SK-N-SH (cell line): ENCODE data around the gene WDR83.
"Not testable (repeated sequence)": the region's sequence is repeated elsewhere in the genome, so short reads cannot be mapped to it uniquely, and the experiment has no call there.

ENCODE experiments used
- EZH2phosphoT487 ChIP-seq: fragments of 200-600 bp; sonication (generic); IDR thresholded peaks from 2 replicates; pipeline ENCODE4 v1.6.1; 2017; ENCODE audit warnings: low read depth, mixed run types, mild to moderate bottlenecking, antibody characterized with exemption, moderate library complexity, borderline replicate concordance
- FOXJ3 ChIP-seq: sonication (generic); formaldehyde crosslinking; IDR thresholded peaks from 2 replicates; pipeline ENCODE4 v1.5.1; 2020; ENCODE audit warnings: mild to moderate bottlenecking, missing genetic modification reagents
- MXI1 ChIP-seq: IDR thresholded peaks from 2 replicates; pipeline ENCODE4 v1.6.1; 2012; ENCODE audit warnings: mild to moderate bottlenecking, low read depth, low read length, improper control_type of control experiment
- SMC3 ChIP-seq: IDR thresholded peaks from 2 replicates; pipeline ENCODE4 v1.6.1; 2012; ENCODE audit warnings: low read depth, low read length, improper control_type of control experiment
- TAF1 ChIP-seq: IDR thresholded peaks from 2 replicates; pipeline ENCODE4 v1.6.1; 2012; ENCODE audit warnings: low read depth, mild to moderate bottlenecking, low read length, moderate library complexity, borderline replicate concordance
- TEAD4 ChIP-seq: IDR thresholded peaks from 2 replicates; pipeline ENCODE4 v1.4.0; 2012; ENCODE audit warnings: mild to moderate bottlenecking, borderline replicate concordance; ENCODE audit not compliant: insufficient read depth
- TF ChIP-seq, protein P1 (sequence below): fragments of 200-600 bp; sonication (generic); IDR thresholded peaks from 2 replicates; pipeline ENCODE4 v1.6.1; 2017; ENCODE audit warnings: antibody characterized with exemption, mild to moderate bottlenecking, moderate library complexity

DNA sequence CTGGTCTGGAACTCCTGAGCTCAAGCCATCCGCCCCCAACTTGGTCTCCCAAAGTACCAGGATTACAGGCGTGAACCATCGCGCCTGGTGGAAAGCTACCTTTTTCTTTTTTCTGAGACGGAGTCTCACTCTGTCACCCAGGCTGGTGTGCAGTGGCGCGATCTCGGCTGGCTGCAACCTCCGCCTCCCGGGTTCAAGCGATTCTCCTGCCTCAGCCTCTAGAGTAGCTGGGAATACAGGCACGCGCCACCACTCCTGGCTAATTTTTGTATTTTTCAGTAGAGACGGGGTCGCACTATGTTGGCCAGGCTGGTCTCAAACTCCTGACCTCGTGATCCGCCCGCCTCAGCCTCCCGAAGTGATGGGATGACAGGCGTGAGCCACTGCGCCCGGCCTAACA, 30.8 kb downstream of the WDR83 start:
- TF ChIP-seq, protein P1, sequence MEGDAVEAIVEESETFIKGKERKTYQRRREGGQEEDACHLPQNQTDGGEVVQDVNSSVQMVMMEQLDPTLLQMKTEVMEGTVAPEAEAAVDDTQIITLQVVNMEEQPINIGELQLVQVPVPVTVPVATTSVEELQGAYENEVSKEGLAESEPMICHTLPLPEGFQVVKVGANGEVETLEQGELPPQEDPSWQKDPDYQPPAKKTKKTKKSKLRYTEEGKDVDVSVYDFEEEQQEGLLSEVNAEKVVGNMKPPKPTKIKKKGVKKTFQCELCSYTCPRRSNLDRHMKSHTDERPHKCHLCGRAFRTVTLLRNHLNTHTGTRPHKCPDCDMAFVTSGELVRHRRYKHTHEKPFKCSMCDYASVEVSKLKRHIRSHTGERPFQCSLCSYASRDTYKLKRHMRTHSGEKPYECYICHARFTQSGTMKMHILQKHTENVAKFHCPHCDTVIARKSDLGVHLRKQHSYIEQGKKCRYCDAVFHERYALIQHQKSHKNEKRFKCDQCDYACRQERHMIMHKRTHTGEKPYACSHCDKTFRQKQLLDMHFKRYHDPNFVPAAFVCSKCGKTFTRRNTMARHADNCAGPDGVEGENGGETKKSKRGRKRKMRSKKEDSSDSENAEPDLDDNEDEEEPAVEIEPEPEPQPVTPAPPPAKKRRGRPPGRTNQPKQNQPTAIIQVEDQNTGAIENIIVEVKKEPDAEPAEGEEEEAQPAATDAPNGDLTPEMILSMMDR, result not testable (repeated sequence)
- not testable (repeated sequence) for TF ChIP-seq MXI1, TEAD4, TAF1, EZH2phosphoT487, SMC3, FOXJ3
